Activated naive CD4-positive, alpha-beta T cell treated with anti-CD3 and anti-CD28 coated beads, Interleukin-2, amount 10 ng/mL, durations not matched to agents 7 days and 5 days (primary cell): Measurements from ENCODE around the gene ADCY9.

Experiments
- CTCF ChIA-PET: fragments of 350-600 bp; sonication (Branson Sonifier 250); formaldehyde crosslinking; loops from one replicate; lab custom pipeline; 2021; ENCODE audit warnings: antibody characterized with exemption; lab: Charles Lee
- DNase-seq: peaks from one replicate; pipeline ENCODE4 v3.0.0-alpha.2; 2020
- H3K27ac Mint-ChIP-seq: one replicate; pipeline ENCODE4 v1.8.0; 2021; ENCODE audit warnings: mild to moderate bottlenecking, moderate library complexity, mixed read lengths
- H3K27me3 Mint-ChIP-seq: one replicate; pipeline ENCODE4 v1.8.0; 2021; ENCODE audit warnings: mild to moderate bottlenecking, mixed read lengths
- H3K36me3 Mint-ChIP-seq: one replicate; pipeline ENCODE4 v1.8.0; 2021; ENCODE audit warnings: mixed read lengths
- H3K4me1 Mint-ChIP-seq: one replicate; pipeline ENCODE4 v1.8.0; 2021; ENCODE audit warnings: mixed read lengths
- H3K4me3 Mint-ChIP-seq: one replicate; pipeline ENCODE4 v1.8.0; 2021; ENCODE audit warnings: mild to moderate bottlenecking, moderate library complexity, mixed read lengths
- H3K9me3 Mint-ChIP-seq: one replicate; pipeline ENCODE4 v1.8.0; 2021; ENCODE audit warnings: mixed read lengths

Gene ADCY9

GRCh38 chr16:3915426-3916260 lies 200.6 kb downstream of the ADCY9 start:
- no peaks in the 10 kb centered on the region for H3K36me3 Mint-ChIP-seq
- no peak overlapping the region for H3K4me3 Mint-ChIP-seq
- no peak for DNase-seq
- CTCF ChIA-PET, result interaction anchor here (1.1 kb wide), 1 partner anchor 22 kb away, joined by 3 read pairs; no protein-coding TSS in a partner anchor
- H3K27me3 Mint-ChIP-seq, result peaks cover 25% of the 10 kb centered on the region
- H3K27ac Mint-ChIP-seq, result no peak overlapping the region
- H3K4me1 Mint-ChIP-seq, result no peaks in the 10 kb centered on the region
- peaks cover 17% of the 10 kb centered on the region for H3K9me3 Mint-ChIP-seq

GRCh38 chr16:3912897-3913296 lies 203.3 kb downstream of the ADCY9 start:
- H3K27me3 Mint-ChIP-seq, result peaks cover 24% of the 10 kb centered on the region
- DNase-seq, result no peak

More at GRCh38 chr16:3912897-3913296, 203.3 kb downstream of the ADCY9 start:
- Mint-ChIP-seq H3K9me3 (no peaks in the 10 kb centered on the region), H3K4me1 (peaks cover 2% of the 10 kb centered on the region), H3K36me3 (no peaks in the 10 kb centered on the region), H3K27ac (no peak overlapping the region), H3K4me3 (no peak overlapping the region)
- CTCF ChIA-PET, result no interaction called here
